Eye (tissue), 1 donor: ENCODE measurements around the gene DEK.
A peak's percentile ranks its signal among the peaks of the same experiment; 100 is the strongest.
"Not testable (repeated sequence)": the region's sequence is repeated elsewhere in the genome, so short reads cannot be mapped to it uniquely, and the experiment has no call there.

ENCODE experiments used
- DNase-seq: peaks from one replicate; pipeline ENCODE4 v3.0.0-alpha.2; 2015

DEK gene

DNA sequence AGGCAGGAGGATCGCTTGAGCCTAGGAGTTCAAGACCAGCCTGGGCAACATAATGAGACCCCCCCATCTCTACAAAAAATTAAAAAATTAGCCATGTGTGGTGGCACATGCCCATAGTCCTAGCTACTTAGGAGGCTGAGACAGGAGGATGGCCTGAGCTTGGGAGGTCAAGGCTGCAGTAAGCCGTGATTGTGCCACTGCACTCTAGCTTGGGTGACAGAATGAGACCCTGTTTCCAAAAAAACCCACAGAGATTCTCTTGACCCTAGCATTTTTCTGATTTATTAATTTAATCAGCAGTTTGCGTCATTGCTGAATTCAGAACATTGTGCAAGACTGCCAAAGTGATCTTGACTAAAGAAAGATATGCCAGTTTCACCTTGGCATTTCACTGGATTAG is 72.3 kb downstream of the DEK start:
- no peak for DNase-seq

DNA sequence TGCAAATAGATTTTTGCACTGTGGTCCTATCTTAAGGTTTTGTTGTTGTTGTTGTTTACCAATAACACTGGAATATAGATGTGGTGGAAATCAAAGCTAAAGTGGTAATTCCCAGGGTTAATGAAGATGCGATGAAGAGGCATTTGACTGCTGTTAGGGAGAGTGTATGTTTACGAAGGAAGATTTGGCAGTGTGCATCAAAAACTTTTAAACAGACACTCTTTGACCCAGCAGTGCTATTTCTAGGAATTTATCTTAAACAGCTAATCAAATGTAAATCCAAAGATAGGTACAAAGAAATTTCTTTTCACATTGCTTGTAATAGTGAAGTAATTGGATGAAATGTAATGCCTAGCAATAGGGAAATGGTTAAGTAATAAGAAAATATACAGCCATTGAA is 75.1 kb downstream of the DEK start:
- no peak for DNase-seq

DNA sequence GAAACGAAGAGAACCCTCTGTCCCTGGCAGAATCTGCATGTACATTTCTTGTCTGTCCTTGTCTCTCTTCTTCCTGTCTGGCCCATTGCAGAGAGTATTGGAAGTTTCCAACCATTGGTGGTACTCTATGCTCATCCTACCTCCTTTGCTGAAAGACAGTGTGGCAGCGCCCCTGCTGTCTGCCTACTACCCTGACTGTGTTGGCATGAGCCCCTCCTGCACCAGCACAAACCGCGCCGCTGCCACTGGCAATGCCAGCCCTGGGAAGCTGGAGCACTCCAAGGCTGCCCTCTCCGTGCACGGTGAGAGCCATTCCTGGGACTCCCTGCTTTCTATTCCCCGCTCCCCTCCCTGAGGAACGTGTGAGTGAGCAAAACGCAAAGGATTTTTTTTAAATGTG is 76.6 kb downstream of the DEK start:
- no peak for DNase-seq

DNA sequence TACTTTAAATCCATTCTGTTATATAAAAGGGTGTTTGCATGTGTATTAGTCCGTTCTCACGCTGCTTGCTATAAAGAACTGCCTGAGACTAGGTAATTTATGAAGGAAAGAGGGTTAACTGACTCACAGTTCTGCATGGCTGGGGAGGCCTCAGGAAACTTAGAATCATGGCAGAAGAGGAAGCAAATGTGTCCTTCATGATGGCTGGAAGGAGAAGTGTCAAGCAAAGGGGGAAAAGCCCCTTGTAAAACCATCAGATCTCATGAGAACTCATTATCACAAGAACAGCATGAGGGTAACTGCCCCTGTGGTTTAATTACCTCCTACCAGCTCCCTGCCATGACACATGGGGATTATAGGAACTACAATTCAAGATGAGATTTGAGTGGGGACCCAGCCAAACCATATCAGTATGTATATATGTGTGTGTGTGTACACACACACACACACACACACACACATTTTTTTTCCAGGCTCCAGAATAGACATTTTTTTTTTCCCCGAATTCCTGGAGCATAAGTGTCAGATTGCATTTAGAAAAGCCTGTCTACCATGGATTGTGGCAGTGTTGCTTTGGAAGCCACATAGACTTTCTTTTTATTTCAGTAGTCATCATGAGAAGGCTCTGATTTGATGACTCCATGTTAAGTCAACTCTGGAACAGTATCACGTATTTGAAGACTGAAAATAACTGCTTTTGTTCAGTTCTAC is 77.6 kb downstream of the DEK start:
- peak; percentile 24 for DNase-seq

DNA sequence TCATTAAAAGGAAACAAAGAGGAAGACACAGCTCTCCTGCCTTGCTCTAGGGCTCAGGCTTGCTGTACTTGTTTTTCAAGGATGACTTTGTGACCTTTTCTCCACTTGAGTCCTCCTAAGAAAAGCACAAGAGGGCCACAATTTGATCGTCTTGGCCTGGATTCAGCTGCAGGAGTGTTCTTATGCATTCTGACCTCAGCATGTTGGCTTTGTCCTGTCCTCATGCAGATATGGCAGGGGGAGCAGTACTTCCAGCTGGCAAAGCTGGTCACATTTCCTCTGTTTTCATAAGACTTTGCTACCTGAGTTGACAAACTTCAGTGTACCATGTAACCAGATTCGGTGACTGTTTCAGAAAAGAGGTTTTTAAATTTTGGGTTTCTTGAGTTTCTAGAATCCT is 78.3 kb downstream of the DEK start:
- DNase-seq = no peak

DNA sequence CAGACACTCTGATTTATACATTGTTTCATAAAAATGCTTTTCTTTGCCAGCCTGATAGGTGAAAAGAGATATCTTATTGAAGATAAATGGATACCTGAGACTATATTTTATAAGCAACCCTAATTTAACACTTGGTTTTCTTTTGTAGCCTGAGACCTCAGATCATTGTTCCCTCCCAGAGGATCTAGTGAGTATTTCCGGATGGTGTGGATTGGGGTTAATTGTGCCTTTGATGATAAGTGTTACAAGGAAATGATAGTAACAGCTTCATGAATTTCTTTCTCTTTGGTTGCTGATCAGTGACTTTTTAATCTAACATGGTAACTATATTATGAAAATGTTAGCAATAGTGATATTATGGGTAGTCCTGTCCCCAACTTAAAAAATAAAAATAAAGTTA is 78.7 kb downstream of the DEK start:
- DNase-seq = no peak

DNA sequence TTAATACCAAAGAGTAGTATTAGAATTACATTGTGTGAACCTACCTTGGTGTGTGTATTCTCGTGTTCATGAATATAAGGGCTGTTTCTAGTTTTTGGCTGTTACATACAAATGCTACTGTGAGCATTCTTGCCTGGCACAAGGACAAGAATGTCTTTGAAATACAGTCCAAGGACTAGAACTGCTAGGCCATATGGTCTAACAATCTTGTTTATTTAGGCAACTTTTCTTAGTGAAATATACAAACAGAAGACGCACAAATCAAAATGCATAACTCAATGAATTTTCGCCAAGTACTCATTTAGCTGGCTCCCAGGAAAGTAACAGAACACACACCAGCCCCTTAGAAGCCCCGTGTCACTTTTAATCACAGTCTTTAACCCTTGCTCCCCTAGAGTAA is 80.6 kb downstream of the DEK start:
- no peak for DNase-seq

DNA sequence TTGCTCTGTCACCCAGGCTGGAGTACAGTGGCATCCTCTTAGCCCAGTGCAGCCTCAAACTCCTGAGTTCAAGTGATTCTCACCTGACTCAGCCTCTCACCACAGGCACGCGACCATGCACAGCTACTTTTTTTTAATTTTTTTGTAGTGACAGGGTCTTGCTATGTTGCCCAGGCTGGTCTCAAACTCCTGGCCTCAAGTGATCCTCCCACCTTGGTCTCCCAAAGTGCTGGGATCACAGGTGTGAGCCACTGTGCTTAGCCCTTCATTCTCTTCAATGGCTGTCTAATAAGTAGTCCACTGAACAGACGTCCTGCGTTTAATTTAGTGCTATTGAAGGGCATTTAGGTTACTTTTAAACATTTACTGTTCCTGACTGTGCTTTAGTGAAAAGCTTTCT is 81.8 kb downstream of the DEK start:
- DNase-seq = no peak

DNA sequence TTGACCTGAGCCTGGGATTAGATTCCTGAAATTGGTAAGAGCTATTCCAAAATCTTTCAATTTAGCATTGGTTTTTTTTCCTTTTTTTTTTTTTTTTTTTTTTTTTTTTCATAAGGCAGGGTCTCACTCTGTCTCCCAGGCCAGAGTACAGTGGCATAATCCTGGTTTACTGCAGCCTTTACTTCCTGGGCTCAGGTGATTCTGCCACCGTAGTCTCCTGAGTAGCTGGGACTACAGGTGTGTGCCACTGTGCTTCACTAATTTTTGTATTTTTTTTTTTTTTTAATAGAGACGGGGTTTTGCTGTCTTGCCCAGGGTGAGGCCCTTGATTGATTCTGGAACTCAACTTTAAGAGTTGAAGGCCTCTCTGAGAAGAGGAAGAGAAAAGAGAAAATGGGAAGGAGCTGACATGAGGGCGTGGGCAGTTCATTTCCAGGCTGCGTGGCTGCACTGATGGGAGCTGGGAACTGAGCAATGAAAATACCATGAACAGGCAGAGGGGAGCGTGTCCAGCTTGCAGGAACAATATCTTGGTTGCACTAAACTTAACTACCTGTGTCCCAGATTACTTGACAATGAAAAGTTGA is 84.5 kb downstream of the DEK start:
- DNase-seq = no peak

DNA sequence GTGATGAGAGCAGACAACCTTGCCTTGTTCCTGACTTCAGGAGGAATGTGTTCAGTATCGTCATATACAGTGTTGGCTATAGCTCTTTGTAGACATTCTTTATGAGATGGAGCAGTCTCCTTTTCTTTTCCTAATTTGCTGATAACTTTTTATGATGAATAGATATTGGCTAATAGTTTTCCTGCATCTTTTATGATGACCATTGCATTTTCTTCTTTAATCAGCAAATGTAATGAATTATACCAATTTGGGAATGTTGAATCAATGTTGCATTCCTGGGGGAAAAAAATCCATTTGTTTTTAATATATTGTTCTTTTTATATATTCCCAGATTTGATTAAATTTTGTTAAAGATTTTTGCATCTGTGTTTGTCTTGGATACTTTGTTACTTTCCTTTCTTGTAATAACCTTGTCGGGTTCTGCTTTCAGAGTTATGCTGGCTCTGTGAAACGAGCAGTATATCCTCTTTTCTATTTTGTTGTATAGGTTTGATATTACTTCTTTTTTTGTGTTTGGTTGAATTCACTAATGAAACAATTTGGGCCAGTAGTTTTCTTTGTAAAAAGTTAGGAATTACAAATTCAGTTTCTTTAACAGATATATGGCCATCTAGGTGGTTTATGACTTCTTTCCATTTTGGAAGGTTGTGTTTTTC is 85.2 kb downstream of the DEK start:
- no peak for DNase-seq

DNA sequence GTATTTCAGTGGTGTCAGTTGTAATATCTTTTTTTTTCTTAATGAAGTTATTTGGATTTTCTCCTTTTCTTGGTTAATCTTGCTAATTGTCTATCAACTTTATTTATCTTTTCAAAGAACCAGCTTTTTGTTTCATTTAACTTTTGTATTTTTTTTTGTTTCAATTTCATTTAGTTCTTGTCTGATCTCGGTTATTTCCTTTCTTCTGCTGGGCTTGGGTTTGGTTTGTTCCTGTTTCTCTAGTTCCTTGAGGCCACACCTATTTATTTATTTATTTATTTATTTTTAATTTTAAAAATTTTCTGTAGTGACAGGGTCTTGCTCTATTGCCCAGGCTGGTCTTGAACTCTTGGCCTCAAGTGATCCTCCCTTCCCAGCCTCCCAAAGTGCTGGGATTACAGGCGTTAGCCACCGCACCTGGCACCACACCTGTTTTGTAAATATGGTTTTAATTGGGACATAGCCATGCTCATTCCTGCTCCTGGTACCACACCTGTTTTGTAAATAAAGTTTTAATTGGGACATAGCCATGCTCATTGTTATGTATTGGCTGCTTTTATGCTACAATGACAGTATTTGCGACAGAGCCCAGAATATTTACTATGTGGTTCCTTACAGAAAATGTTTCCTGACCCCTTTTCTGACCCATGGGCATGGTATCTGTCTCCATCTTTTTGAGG is 86.9 kb downstream of the DEK start:
- no peak for DNase-seq

DNA sequence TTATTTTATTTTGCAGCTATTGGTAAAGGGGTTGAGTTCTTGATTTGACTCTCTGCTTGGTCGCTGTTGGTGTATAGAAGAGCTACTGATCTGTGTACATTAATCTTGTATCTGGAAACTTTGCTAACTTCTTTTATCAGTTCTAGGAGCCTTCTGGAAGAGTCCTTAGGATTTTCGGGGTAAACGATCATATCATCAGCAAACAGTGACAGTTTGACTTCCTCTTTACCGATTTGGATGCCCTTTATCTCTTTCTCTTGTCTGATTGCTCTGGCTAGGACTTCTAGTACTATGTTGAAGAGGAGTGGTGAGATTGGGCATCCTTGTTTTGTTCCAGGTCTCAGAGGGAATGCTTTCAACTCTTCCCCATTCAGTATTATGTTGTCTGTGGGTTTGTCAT is 88.1 kb downstream of the DEK start:
- DNase-seq = not testable (repeated sequence)
